ENCODE data around the gene CHRM2.

CHRM2 gene

GRCh38 chr7:136953386-136953785 lies 84.9 kb downstream of the CHRM2 start:
- Histone ChIP-seq H3K4me3 (ENCODE audit: insufficient read depth, low read depth, low read length) (no peak overlapping the region), H3K27me3 (ENCODE audit: control insufficient read depth, insufficient read depth, low read length, poor library complexity, severe bottlenecking) (no peaks in the 10 kb centered on the region), H3K27ac (ENCODE audit: insufficient read depth, low read depth, low read length, poor library complexity, severe bottlenecking) (no peak overlapping the region), H3K9me3 (ENCODE audit: control insufficient read depth, low read length) (no peaks in the 10 kb centered on the region), H3K4me1 (ENCODE audit: control insufficient read depth, insufficient read depth, low read length) (no peaks in the 10 kb centered on the region), H3K36me3 (ENCODE audit: control insufficient read depth, insufficient read depth, low read length) (no peaks in the 10 kb centered on the region)
- 93 to 96% methylated on average over 3 of the region's 3 CpGs for WGBS, 2 experiments

GRCh38 chr7:136956232-136956631 lies 87.8 kb downstream of the CHRM2 start:
- WGBS, 2 experiments: no CpG with 5 or more reads among the region's 1 CpG
- H3K27ac ChIP-seq (ENCODE audit: insufficient read depth, low read depth, low read length, poor library complexity, severe bottlenecking): no peak overlapping the region

GRCh38 chr7:136956671-136957070 lies 88.2 kb downstream of the CHRM2 start:
- Histone ChIP-seq H3K27ac (ENCODE audit: insufficient read depth, low read depth, low read length, poor library complexity, severe bottlenecking) (no peak overlapping the region), H3K9me3 (ENCODE audit: control insufficient read depth, low read length) (no peaks in the 10 kb centered on the region), H3K4me1 (ENCODE audit: control insufficient read depth, insufficient read depth, low read length) (no peaks in the 10 kb centered on the region), H3K36me3 (ENCODE audit: control insufficient read depth, insufficient read depth, low read length) (no peaks in the 10 kb centered on the region), H3K4me3 (ENCODE audit: insufficient read depth, low read depth, low read length) (no peak overlapping the region), H3K27me3 (ENCODE audit: control insufficient read depth, insufficient read depth, low read length, poor library complexity, severe bottlenecking) (no peaks in the 10 kb centered on the region)
- 87 to 94% methylated on average over 3 of the region's 3 CpGs for WGBS, 2 experiments

More at GRCh38 chr7:136956232-136956631, 87.8 kb downstream of the CHRM2 start:
- no peaks in the 10 kb centered on the region for H3K9me3 ChIP-seq (ENCODE audit: control insufficient read depth, low read length)
- H3K4me3 ChIP-seq (ENCODE audit: insufficient read depth, low read depth, low read length): no peak overlapping the region
- no peaks in the 10 kb centered on the region for H3K27me3 ChIP-seq (ENCODE audit: control insufficient read depth, insufficient read depth, low read length, poor library complexity, severe bottlenecking)
- H3K4me1 ChIP-seq (ENCODE audit: control insufficient read depth, insufficient read depth, low read length): no peaks in the 10 kb centered on the region
- no peaks in the 10 kb centered on the region for H3K36me3 ChIP-seq (ENCODE audit: control insufficient read depth, insufficient read depth, low read length)

GRCh38 chr7:136957391-136957790 lies 88.9 kb downstream of the CHRM2 start:
- no peak overlapping the region for H3K27ac ChIP-seq (ENCODE audit: insufficient read depth, low read depth, low read length, poor library complexity, severe bottlenecking)
- no peaks in the 10 kb centered on the region for H3K36me3 ChIP-seq (ENCODE audit: control insufficient read depth, insufficient read depth, low read length)
- no peaks in the 10 kb centered on the region for H3K27me3 ChIP-seq (ENCODE audit: control insufficient read depth, insufficient read depth, low read length, poor library complexity, severe bottlenecking)
- no peaks in the 10 kb centered on the region for H3K4me1 ChIP-seq (ENCODE audit: control insufficient read depth, insufficient read depth, low read length)
- no peaks in the 10 kb centered on the region for H3K9me3 ChIP-seq (ENCODE audit: control insufficient read depth, low read length)
- H3K4me3 ChIP-seq (ENCODE audit: insufficient read depth, low read depth, low read length): no peak overlapping the region
- whole genome bisulfite sequencing, 2 experiments: 93% methylated on average over 2 of the region's 2 CpGs; no CpG with 5 or more reads in 1 of the 2 experiments

- H3K27ac ChIP-seq (ENCODE audit: insufficient read depth, low read depth, low read length, poor library complexity, severe bottlenecking): no peak overlapping the region
- H3K4me3 ChIP-seq (ENCODE audit: insufficient read depth, low read depth, low read length): no peak overlapping the region
- WGBS, 2 experiments: 87 to 100% methylated on average over 2 of the region's 2 CpGs
- H3K27me3 ChIP-seq (ENCODE audit: control insufficient read depth, insufficient read depth, low read length, poor library complexity, severe bottlenecking): no peaks in the 10 kb centered on the region
- H3K9me3 ChIP-seq (ENCODE audit: control insufficient read depth, low read length): no peaks in the 10 kb centered on the region
- H3K36me3 ChIP-seq (ENCODE audit: control insufficient read depth, insufficient read depth, low read length): no peaks in the 10 kb centered on the region
- no peaks in the 10 kb centered on the region for H3K4me1 ChIP-seq (ENCODE audit: control insufficient read depth, insufficient read depth, low read length)
These were observed 89.6 kb downstream of the CHRM2 start for GRCh38 chr7:136958016-136958415.

- Histone ChIP-seq H3K9me3 (ENCODE audit: control insufficient read depth, low read length) (no peaks in the 10 kb centered on the region), H3K4me1 (ENCODE audit: control insufficient read depth, insufficient read depth, low read length) (no peaks in the 10 kb centered on the region), H3K27ac (ENCODE audit: insufficient read depth, low read depth, low read length, poor library complexity, severe bottlenecking) (no peak overlapping the region), H3K27me3 (ENCODE audit: control insufficient read depth, insufficient read depth, low read length, poor library complexity, severe bottlenecking) (no peaks in the 10 kb centered on the region), H3K4me3 (ENCODE audit: insufficient read depth, low read depth, low read length) (no peak overlapping the region), H3K36me3 (ENCODE audit: control insufficient read depth, insufficient read depth, low read length) (no peaks in the 10 kb centered on the region)
- WGBS, 2 experiments: 83 to 92% methylated on average over 1 of the region's 1 CpG
These were observed 95.9 kb downstream of the CHRM2 start for GRCh38 chr7:136964347-136964746.

- Histone ChIP-seq H3K4me3 (ENCODE audit: insufficient read depth, low read depth, low read length) (no peak overlapping the region), H3K27me3 (ENCODE audit: control insufficient read depth, insufficient read depth, low read length, poor library complexity, severe bottlenecking) (no peaks in the 10 kb centered on the region), H3K27ac (ENCODE audit: insufficient read depth, low read depth, low read length, poor library complexity, severe bottlenecking) (no peak overlapping the region), H3K36me3 (ENCODE audit: control insufficient read depth, insufficient read depth, low read length) (no peaks in the 10 kb centered on the region), H3K9me3 (ENCODE audit: control insufficient read depth, low read length) (no peaks in the 10 kb centered on the region), H3K4me1 (ENCODE audit: control insufficient read depth, insufficient read depth, low read length) (no peaks in the 10 kb centered on the region)
- WGBS, 2 experiments: 100% methylated on average over 1 of the region's 1 CpG; no CpG with 5 or more reads in 1 of the 2 experiments
These were observed 98.4 kb downstream of the CHRM2 start for GRCh38 chr7:136966825-136967224.

- WGBS, 2 experiments: 65 to 67% methylated on average over 2 of the region's 2 CpGs
- Histone ChIP-seq H3K9me3 (ENCODE audit: control insufficient read depth, low read length) (no peaks in the 10 kb centered on the region), H3K27ac (ENCODE audit: insufficient read depth, low read depth, low read length, poor library complexity, severe bottlenecking) (no peak overlapping the region), H3K4me1 (ENCODE audit: control insufficient read depth, insufficient read depth, low read length) (no peaks in the 10 kb centered on the region), H3K36me3 (ENCODE audit: control insufficient read depth, insufficient read depth, low read length) (no peaks in the 10 kb centered on the region), H3K27me3 (ENCODE audit: control insufficient read depth, insufficient read depth, low read length, poor library complexity, severe bottlenecking) (no peaks in the 10 kb centered on the region), H3K4me3 (ENCODE audit: insufficient read depth, low read depth, low read length) (no peak overlapping the region)
These were observed 101.3 kb downstream of the CHRM2 start for GRCh38 chr7:136969761-136970160.

GRCh38 chr7:136971776-136972175 lies 103.3 kb downstream of the CHRM2 start:
- Histone ChIP-seq H3K27me3 (ENCODE audit: control insufficient read depth, insufficient read depth, low read length, poor library complexity, severe bottlenecking) (no peaks in the 10 kb centered on the region), H3K27ac (ENCODE audit: insufficient read depth, low read depth, low read length, poor library complexity, severe bottlenecking) (no peak overlapping the region), H3K9me3 (ENCODE audit: control insufficient read depth, low read length) (no peaks in the 10 kb centered on the region), H3K36me3 (ENCODE audit: control insufficient read depth, insufficient read depth, low read length) (no peaks in the 10 kb centered on the region), H3K4me3 (ENCODE audit: insufficient read depth, low read depth, low read length) (no peak overlapping the region), H3K4me1 (ENCODE audit: control insufficient read depth, insufficient read depth, low read length) (no peaks in the 10 kb centered on the region)
- WGBS, 2 experiments: 95 to 97% methylated on average over 1 of the region's 2 CpGs

- Histone ChIP-seq H3K9me3 (ENCODE audit: control insufficient read depth, low read length) (no peaks in the 10 kb centered on the region), H3K4me1 (ENCODE audit: control insufficient read depth, insufficient read depth, low read length) (no peaks in the 10 kb centered on the region), H3K27me3 (ENCODE audit: control insufficient read depth, insufficient read depth, low read length, poor library complexity, severe bottlenecking) (no peaks in the 10 kb centered on the region), H3K4me3 (ENCODE audit: insufficient read depth, low read depth, low read length) (no peak overlapping the region), H3K27ac (ENCODE audit: insufficient read depth, low read depth, low read length, poor library complexity, severe bottlenecking) (no peak overlapping the region), H3K36me3 (ENCODE audit: control insufficient read depth, insufficient read depth, low read length) (no peaks in the 10 kb centered on the region)
- 57 to 62% methylated on average over 2 of the region's 2 CpGs for WGBS, 2 experiments
These were observed 108.2 kb downstream of the CHRM2 start for GRCh38 chr7:136976504-136977251.

Data from ectodermal cell (in vitro differentiated cells).